SU-DHL-6 (cell line): ENCODE data around the gene PTPRN2.

Experiments used
- H2AFZ ChIP-seq: fragments of 200-600 bp; sonication (generic); 2 replicates; pipeline ENCODE4 v1.6.1; 2014; ENCODE audit warnings: low read depth, mild to moderate bottlenecking, moderate library complexity, mixed read lengths, antibody characterized with exemption, low read length; ENCODE audit not compliant: severe bottlenecking
- H3F3A ChIP-seq: fragments of 200-600 bp; shearing (Covaris generic); 2 replicates; pipeline ENCODE4 v1.6.0; 2016; ENCODE audit warnings: antibody characterized with exemption, mild to moderate bottlenecking; ENCODE audit not compliant: insufficient read depth
- H3K27ac ChIP-seq: fragments of 200-600 bp; sonication (generic); 2 replicates; pipeline ENCODE4 v1.5.1; 2016; ENCODE audit warnings: low read depth, mild to moderate bottlenecking, low read length, moderate library complexity, mixed read lengths
- H3K27me3 ChIP-seq: fragments of 200-600 bp; sonication (generic), shearing (Covaris generic); 2 replicates; pipeline ENCODE4 v1.6.0; 2014; ENCODE audit warnings: mild to moderate bottlenecking, low read length
- H3K36me3 ChIP-seq: fragments of 200-600 bp; sonication (generic); 2 replicates; pipeline ENCODE4 v1.6.1; 2014; ENCODE audit warnings: mild to moderate bottlenecking, low read length, mixed read lengths
- H3K4me2 ChIP-seq: fragments of 300-600, 200-600 bp; shearing (Covaris generic), sonication (generic); 2 replicates; pipeline ENCODE4 v1.6.0; 2014; ENCODE audit warnings: low read length, low read depth, mild to moderate bottlenecking; ENCODE audit not compliant: poor library complexity, severe bottlenecking
- H3K4me3 ChIP-seq: fragments of 200-600 bp; sonication (generic); 2 replicates; pipeline ENCODE4 v1.5.1; 2014; ENCODE audit warnings: antibody characterized with exemption, low read length, mild to moderate bottlenecking, mixed read lengths; ENCODE audit not compliant: insufficient read depth, poor library complexity, severe bottlenecking
- H3K79me2 ChIP-seq: fragments of 200-600 bp; sonication (generic); 2 replicates; pipeline ENCODE4 v1.6.1; 2014; ENCODE audit warnings: mild to moderate bottlenecking, low read length, moderate library complexity; ENCODE audit not compliant: insufficient read depth
- H3K9ac ChIP-seq: fragments of 200-600 bp; sonication (generic); 2 replicates; pipeline ENCODE4 v1.7.0; 2014; ENCODE audit warnings: mild to moderate bottlenecking, low read length
- H3K9me2 ChIP-seq: fragments of 200-600 bp; sonication (generic); replicated peaks from 2 replicates; pipeline ENCODE4 v1.6.1; 2014; ENCODE audit warnings: low read length; ENCODE audit not compliant: insufficient read depth
- H3K9me3 ChIP-seq: fragments of 200-600 bp; sonication (generic); 2 replicates; pipeline ENCODE4 v1.6.1; 2014; ENCODE audit warnings: low read length, mixed read lengths; ENCODE audit not compliant: insufficient read depth
- H4K20me1 ChIP-seq: fragments of 200-600 bp; sonication (generic); 2 replicates; pipeline ENCODE4 v1.6.1; 2014; ENCODE audit warnings: low read depth, mild to moderate bottlenecking, antibody characterized with exemption, low read length, moderate library complexity, mixed read lengths
- EZH2phosphoT487 ChIP-seq: fragments of 200-600 bp; sonication (generic), shearing (Covaris generic); conservative IDR thresholded peaks from 2 replicates; pipeline ENCODE4 v1.6.1; 2018; ENCODE audit warnings: mild to moderate bottlenecking, antibody characterized with exemption, low read length, moderate library complexity, mixed read lengths
- TF ChIP-seq, protein P1 (sequence below): fragments of 200-600 bp; sonication (generic); IDR thresholded peaks from one replicate; pipeline ENCODE4 v1.5.1; 2017; ENCODE audit warnings: antibody characterized with exemption, mild to moderate bottlenecking, low read length, moderate library complexity; ENCODE audit not compliant: insufficient read depth, poor library complexity, severe bottlenecking

Gene PTPRN2

DNA sequence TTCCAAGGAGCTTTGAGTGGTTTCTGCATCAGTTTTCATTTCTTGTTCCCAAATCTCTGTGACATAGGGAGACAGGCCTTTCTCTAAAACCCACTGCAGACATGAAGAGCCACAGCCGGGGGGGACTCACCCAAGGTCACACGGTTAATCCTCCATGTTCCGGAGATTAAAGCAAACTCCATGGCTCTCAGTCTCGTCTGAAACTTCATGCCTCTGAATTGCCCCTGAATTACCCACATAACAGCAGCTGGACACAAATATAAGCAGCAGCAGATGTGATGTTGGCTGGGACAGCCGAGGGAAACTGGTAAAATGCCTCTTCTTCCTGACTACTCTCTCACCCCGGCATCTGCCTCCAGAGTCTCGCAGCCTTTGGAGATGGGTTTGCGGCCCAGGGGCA, 848.6 kb downstream of the PTPRN2 start:
- no peaks in the 10 kb centered on the region for H3K9me2 ChIP-seq
- H4K20me1 ChIP-seq, result no peaks in the 10 kb centered on the region
- no peaks in the 10 kb centered on the region for H3K79me2 ChIP-seq
- no peak overlapping the region for H3K4me2 ChIP-seq
- H3K36me3 ChIP-seq, result no peaks in the 10 kb centered on the region
- H3K27ac ChIP-seq, result no peak overlapping the region
- H2AFZ ChIP-seq, result no peak overlapping the region
- no peaks in the 10 kb centered on the region for H3F3A ChIP-seq
- no peaks in the 10 kb centered on the region for H3K27me3 ChIP-seq
- H3K4me3 ChIP-seq, result no peak overlapping the region
- no peaks in the 10 kb centered on the region for H3K9me3 ChIP-seq
- H3K9ac ChIP-seq, result no peak overlapping the region
- TF ChIP-seq, protein P1, sequence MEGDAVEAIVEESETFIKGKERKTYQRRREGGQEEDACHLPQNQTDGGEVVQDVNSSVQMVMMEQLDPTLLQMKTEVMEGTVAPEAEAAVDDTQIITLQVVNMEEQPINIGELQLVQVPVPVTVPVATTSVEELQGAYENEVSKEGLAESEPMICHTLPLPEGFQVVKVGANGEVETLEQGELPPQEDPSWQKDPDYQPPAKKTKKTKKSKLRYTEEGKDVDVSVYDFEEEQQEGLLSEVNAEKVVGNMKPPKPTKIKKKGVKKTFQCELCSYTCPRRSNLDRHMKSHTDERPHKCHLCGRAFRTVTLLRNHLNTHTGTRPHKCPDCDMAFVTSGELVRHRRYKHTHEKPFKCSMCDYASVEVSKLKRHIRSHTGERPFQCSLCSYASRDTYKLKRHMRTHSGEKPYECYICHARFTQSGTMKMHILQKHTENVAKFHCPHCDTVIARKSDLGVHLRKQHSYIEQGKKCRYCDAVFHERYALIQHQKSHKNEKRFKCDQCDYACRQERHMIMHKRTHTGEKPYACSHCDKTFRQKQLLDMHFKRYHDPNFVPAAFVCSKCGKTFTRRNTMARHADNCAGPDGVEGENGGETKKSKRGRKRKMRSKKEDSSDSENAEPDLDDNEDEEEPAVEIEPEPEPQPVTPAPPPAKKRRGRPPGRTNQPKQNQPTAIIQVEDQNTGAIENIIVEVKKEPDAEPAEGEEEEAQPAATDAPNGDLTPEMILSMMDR, result no peak
- TF ChIP-seq EZH2phosphoT487, result no peak

DNA sequence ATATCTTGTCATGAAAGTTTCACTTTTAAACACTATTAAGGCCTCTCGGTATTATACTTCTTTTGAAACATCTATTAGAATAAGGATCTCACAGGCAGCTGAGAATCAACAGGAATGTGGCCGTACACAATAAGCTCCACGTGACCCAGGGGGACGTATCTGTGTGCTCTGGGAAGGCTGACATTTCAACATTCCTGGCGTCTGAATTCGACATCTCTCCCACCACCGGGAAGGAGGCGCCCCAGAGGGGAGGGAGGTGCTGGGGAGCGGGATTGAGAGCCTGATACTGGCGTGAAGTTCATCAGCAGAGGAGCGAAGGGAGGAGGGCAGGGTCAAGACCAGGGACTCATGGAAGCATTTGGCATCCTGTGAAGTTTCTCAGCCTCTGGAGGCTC, 849.6 kb downstream of the PTPRN2 start:
- no peak for TF ChIP-seq EZH2phosphoT487
- TF ChIP-seq, protein P1, result no peak
- Histone ChIP-seq H3K79me2 (no peaks in the 10 kb centered on the region), H3F3A (no peaks in the 10 kb centered on the region), H4K20me1 (no peaks in the 10 kb centered on the region), H3K27me3 (no peaks in the 10 kb centered on the region), H2AFZ (no peak overlapping the region), H3K4me2 (no peak overlapping the region), H3K9me3 (no peaks in the 10 kb centered on the region), H3K36me3 (no peaks in the 10 kb centered on the region), H3K4me3 (no peak overlapping the region), H3K9ac (no peak overlapping the region), H3K9me2 (no peaks in the 10 kb centered on the region), H3K27ac (no peak overlapping the region)

DNA sequence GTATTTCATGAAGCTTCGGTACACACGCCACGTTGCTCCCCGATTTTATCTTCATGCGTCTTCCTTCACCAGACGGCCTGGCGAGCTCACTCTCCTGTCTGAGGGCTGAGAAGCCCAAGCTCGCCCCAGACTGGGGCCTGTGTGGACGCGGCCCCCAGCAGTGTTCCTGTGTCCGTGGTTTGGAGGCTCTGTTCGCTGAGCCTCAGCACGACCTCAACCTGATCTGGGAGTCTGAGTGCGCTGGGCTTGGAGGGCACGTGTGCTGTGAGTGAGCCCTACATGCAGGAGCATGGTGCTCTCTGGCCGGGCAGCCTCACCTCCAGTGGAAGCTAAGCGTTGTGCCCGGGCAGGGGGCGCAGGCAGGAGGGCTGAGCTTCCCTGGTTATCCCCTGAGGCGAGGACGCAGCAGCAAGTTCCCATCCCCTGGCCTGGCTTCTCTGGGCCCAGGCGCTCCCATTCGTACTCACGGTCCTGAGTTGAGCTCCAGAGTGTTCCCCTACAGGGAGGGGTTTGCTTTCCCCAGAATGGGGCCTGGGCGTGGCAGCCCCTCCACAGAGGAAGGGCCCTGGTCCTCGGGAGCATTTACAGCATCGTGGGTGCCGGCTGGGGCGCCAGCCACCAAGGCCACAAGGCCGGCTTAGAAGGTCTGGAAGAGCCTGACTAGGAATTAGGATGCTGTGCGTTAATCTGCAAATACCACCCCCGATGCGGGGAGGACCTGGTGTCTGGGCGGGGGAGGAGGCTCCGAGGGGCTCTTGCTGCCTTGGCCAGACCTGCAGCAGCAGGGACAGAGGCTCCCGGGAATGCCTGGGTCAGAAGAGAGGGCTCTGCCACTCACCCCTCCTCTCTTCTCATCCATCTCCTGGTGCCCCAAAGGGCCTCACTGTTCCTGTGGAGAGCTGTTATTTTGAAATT, 850.2 kb downstream of the PTPRN2 start:
- H4K20me1 ChIP-seq, result no peaks in the 10 kb centered on the region
- H3K9me2 ChIP-seq, result no peaks in the 10 kb centered on the region
- no peak overlapping the region for H3K9ac ChIP-seq
- H3K27me3 ChIP-seq, result no peaks in the 10 kb centered on the region
- no peak overlapping the region for H3K27ac ChIP-seq
- no peaks in the 10 kb centered on the region for H3F3A ChIP-seq
- TF ChIP-seq, protein P1, result no peak
- no peak for TF ChIP-seq EZH2phosphoT487
- no peaks in the 10 kb centered on the region for H3K36me3 ChIP-seq
- no peak overlapping the region for H2AFZ ChIP-seq
- no peaks in the 10 kb centered on the region for H3K79me2 ChIP-seq
- no peak overlapping the region for H3K4me3 ChIP-seq
- H3K9me3 ChIP-seq, result no peaks in the 10 kb centered on the region
- no peak overlapping the region for H3K4me2 ChIP-seq
